ENCODE measurements around the gene CCL16. TPM values are rescaled to one million over a fixed set of nuclear protein-coding genes. Genes with fewer than 3 reads are reported as not detected.

The CCL16 gene
- total RNA-seq, 1 donor from 2014 or later: not detected

DNA sequence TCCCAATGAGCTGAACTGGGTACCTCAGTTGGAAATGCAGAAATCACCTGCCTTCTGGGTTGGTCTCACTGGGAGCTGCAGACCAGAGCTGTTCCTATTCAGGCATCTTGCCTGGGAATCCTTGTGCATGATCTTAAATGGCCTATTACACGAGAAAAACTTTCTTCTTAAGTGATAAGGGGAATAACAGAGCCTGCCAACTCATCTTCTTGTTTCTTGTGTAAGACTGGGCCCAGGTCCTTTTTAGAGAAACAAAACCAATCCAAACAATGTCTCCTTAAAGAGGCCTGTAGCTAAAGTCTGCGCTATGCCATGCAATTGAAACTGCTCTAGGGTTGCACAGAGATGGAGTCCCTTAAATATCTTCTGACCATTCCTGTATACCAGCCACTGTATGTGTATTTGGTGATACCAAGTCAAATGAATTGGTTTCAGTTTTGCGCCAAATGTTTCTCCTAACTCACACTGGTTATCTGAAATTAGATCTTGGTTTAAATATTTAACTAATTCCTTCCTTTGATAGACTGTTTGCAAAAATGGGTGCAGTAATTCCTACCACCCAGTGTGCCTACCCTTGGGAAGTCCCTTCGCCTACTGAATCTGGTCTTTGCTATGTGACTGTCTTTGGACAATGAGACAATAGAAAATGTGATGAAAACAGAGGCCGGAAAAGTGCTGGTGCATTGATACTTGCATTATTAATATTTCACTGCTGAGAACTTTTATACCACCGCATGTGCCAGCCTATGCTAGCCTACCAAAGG, 43.0 kb upstream of the CCL16 start:
- H3K27ac Mint-ChIP-seq (ENCODE audit: unreplicated experiment): no peak overlapping the region
- H3K27me3 Mint-ChIP-seq (ENCODE audit: low read depth, unreplicated experiment): peaks cover 35% of the 10 kb centered on the region
- Histone ChIP-seq H3K79me2 (ENCODE audit: insufficient read depth, low read length) (no peaks in the 10 kb centered on the region), H3K27ac (ENCODE audit: low read depth, low read length) (no peak overlapping the region), H3K36me3 (ENCODE audit: insufficient read depth, low read length) (no peaks in the 10 kb centered on the region), H3K4me2 (ENCODE audit: low read length) (no peak overlapping the region), H3K27me3 (ENCODE audit: insufficient read depth, low read length) (no peaks in the 10 kb centered on the region), H4K20me1 (ENCODE audit: insufficient read depth, low read length) (no peaks in the 10 kb centered on the region), H3K9me3 (ENCODE audit: insufficient read depth, low read depth, low read length) (no peaks in the 10 kb centered on the region), H3K4me3 (ENCODE audit: insufficient read depth, low read depth, low read length) (no peak overlapping the region), H3K9ac (ENCODE audit: low read length) (no peak overlapping the region), H2AFZ (ENCODE audit: low read depth, low read length) (no peak overlapping the region), H3K4me1 (ENCODE audit: insufficient read depth, low read length) (no peaks in the 10 kb centered on the region)
- TF ChIP-seq, protein P1, sequence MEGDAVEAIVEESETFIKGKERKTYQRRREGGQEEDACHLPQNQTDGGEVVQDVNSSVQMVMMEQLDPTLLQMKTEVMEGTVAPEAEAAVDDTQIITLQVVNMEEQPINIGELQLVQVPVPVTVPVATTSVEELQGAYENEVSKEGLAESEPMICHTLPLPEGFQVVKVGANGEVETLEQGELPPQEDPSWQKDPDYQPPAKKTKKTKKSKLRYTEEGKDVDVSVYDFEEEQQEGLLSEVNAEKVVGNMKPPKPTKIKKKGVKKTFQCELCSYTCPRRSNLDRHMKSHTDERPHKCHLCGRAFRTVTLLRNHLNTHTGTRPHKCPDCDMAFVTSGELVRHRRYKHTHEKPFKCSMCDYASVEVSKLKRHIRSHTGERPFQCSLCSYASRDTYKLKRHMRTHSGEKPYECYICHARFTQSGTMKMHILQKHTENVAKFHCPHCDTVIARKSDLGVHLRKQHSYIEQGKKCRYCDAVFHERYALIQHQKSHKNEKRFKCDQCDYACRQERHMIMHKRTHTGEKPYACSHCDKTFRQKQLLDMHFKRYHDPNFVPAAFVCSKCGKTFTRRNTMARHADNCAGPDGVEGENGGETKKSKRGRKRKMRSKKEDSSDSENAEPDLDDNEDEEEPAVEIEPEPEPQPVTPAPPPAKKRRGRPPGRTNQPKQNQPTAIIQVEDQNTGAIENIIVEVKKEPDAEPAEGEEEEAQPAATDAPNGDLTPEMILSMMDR (IDR thresholded peaks at IDR 0.05; ENCODE audit: insufficient read depth, low read depth, low read length): no peak
- no peak for TF ChIP-seq EZH2 (IDR thresholded peaks at IDR 0.05; ENCODE audit: insufficient read depth, low read length)
- no peak overlapping the region for H3K4me3 Mint-ChIP-seq (ENCODE audit: unreplicated experiment)
- no peaks in the 10 kb centered on the region for H3K4me1 Mint-ChIP-seq (ENCODE audit: low read depth, unreplicated experiment)
- no peaks in the 10 kb centered on the region for H3K9me3 Mint-ChIP-seq (ENCODE audit: unreplicated experiment)
- H3K36me3 Mint-ChIP-seq (ENCODE audit: low read depth, unreplicated experiment): no peaks in the 10 kb centered on the region
- no peak for DNase-seq (ENCODE audit: low read depth)
- no peak for FAIRE-seq

DNA sequence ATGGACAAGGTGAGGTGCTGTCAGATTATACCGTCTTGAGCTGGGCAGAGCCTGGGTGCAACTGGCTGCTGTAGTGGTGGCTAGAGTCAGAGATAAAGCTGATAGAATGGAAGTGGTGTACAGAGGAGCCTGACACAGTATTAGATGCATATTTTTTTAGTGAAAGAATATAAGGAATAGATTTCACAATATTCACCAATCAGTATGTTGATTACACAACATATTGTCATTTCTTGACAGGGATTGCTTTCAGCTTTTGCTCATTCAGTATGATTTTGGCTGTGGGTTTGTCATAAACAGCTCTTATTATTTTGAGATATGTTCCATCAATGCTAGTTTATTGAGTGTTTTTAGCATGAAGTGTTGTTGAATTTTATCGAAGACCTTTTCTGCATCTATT, 38.1 kb upstream of the CCL16 start:
- Histone ChIP-seq H3K4me2 (ENCODE audit: low read length) (no peak overlapping the region), H3K79me2 (ENCODE audit: insufficient read depth, low read length) (no peaks in the 10 kb centered on the region), H3K9me3 (ENCODE audit: insufficient read depth, low read depth, low read length) (no peaks in the 10 kb centered on the region), H2AFZ (ENCODE audit: low read depth, low read length) (no peak overlapping the region), H3K4me3 (ENCODE audit: insufficient read depth, low read depth, low read length) (no peak overlapping the region), H3K27ac (ENCODE audit: low read depth, low read length) (no peak overlapping the region), H3K36me3 (ENCODE audit: insufficient read depth, low read length) (no peaks in the 10 kb centered on the region), H3K9ac (ENCODE audit: low read length) (no peak overlapping the region), H4K20me1 (ENCODE audit: insufficient read depth, low read length) (no peaks in the 10 kb centered on the region), H3K27me3 (ENCODE audit: insufficient read depth, low read length) (no peaks in the 10 kb centered on the region), H3K4me1 (ENCODE audit: insufficient read depth, low read length) (no peaks in the 10 kb centered on the region)
- Mint-ChIP-seq H3K4me1 (ENCODE audit: low read depth, unreplicated experiment) (no peaks in the 10 kb centered on the region), H3K36me3 (ENCODE audit: low read depth, unreplicated experiment) (no peaks in the 10 kb centered on the region), H3K4me3 (ENCODE audit: unreplicated experiment) (no peak overlapping the region), H3K27me3 (ENCODE audit: low read depth, unreplicated experiment) (peaks cover 40% of the 10 kb centered on the region), H3K27ac (ENCODE audit: unreplicated experiment) (no peak overlapping the region), H3K9me3 (ENCODE audit: unreplicated experiment) (no peaks in the 10 kb centered on the region)
- DNase-seq (ENCODE audit: low read depth) (no peak), FAIRE-seq (no peak)
- TF ChIP-seq EZH2 (IDR thresholded peaks at IDR 0.05; ENCODE audit: insufficient read depth, low read length): no peak
- TF ChIP-seq, protein P1 (IDR thresholded peaks at IDR 0.05; ENCODE audit: insufficient read depth, low read depth, low read length): no peak

DNA sequence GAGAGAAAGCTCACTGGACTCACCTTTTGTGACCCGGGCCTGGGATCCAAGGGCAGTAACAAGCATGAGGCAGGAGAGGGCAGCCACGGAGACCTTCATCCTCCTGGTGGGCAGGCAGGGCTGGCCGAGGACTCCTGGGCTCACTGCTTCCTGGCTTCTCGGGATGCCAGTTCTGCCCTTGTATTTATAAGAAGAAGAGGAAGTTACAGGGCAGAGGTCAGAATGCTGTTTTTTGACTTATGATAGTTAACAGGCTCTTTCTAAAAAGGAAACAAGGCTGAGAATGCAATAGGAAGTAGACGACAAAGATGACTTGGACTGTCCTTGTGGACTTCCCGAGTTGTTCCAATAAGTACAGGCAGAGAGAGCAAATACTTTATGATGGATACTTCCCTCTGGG, 36.5 kb upstream of the CCL16 start, which contains the start of gene CCL23:
Gene CCL23 (minus strand): TSS at position 174 of the 400 bp plus-strand sequence. CDS start 75 bp downstream, at position 99.
- Histone ChIP-seq H3K9me3 (ENCODE audit: insufficient read depth, low read depth, low read length) (no peaks in the 10 kb centered on the region), H3K4me2 (ENCODE audit: low read length) (no peak within 1 kb of the TSS), H2AFZ (ENCODE audit: low read depth, low read length) (no peak within 1 kb of the TSS), H3K4me3 (ENCODE audit: insufficient read depth, low read depth, low read length) (no peak within 1 kb of the TSS), H3K79me2 (ENCODE audit: insufficient read depth, low read length) (no peaks in the 10 kb centered on the region), H3K27me3 (ENCODE audit: insufficient read depth, low read length) (no peaks in the 10 kb centered on the region), H3K4me1 (ENCODE audit: insufficient read depth, low read length) (no peaks in the 10 kb centered on the region), H3K27ac (ENCODE audit: low read depth, low read length) (no peak within 1 kb of the TSS), H4K20me1 (ENCODE audit: insufficient read depth, low read length) (no peaks in the 10 kb centered on the region), H3K9ac (ENCODE audit: low read length) (no peak within 1 kb of the TSS), H3K36me3 (ENCODE audit: insufficient read depth, low read length) (no peaks in the 10 kb centered on the region)
- no peak for TF ChIP-seq EZH2 (IDR thresholded peaks at IDR 0.05; ENCODE audit: insufficient read depth, low read length)
- TF ChIP-seq, protein P1 (IDR thresholded peaks at IDR 0.05; ENCODE audit: insufficient read depth, low read depth, low read length): no peak
- Mint-ChIP-seq H3K4me1 (ENCODE audit: low read depth, unreplicated experiment) (no peaks in the 10 kb centered on the region), H3K4me3 (ENCODE audit: unreplicated experiment) (no peak within 1 kb of the TSS), H3K9me3 (ENCODE audit: unreplicated experiment) (peaks cover 5% of the 10 kb centered on the region), H3K27me3 (ENCODE audit: low read depth, unreplicated experiment) (peaks cover 52% of the 10 kb centered on the region), H3K27ac (ENCODE audit: unreplicated experiment) (no peak within 1 kb of the TSS), H3K36me3 (ENCODE audit: low read depth, unreplicated experiment) (no peaks in the 10 kb centered on the region)
- DNase-seq (ENCODE audit: low read depth) (no peak), FAIRE-seq (no peak)

Data from astrocyte (in vitro differentiated cells and primary cell).